HG03439 (cell line): ENCODE measurements around the gene CD300LD.

Experiments used
- ATAC-seq: cut with Tn5 transposase; IDR thresholded peaks from one replicate; pipeline ENCODE4 v1.9.1; 2021; ENCODE audit warnings: mild to moderate bottlenecking, moderate library complexity; ENCODE audit not compliant: unreplicated experiment

CD300LD gene

GRCh38 chr17:74545843-74546230 is 46.2 kb downstream of the CD300LD start, which contains the start of gene CD300C:
CD300C (minus strand) TSS chr17:74546115; CDS start chr17:74545782, 333 bp downstream.
- ATAC-seq = no peak

GRCh38 chr17:74544991-74545842 is 46.9 kb downstream of the CD300LD start:
- ATAC-seq = no peak

- ATAC-seq = no peak
These were observed 48.0 kb downstream of the CD300LD start for GRCh38 chr17:74543891-74544760.

- no peak for ATAC-seq
These were observed 48.7 kb downstream of the CD300LD start for GRCh38 chr17:74543406-74543805.

- no peak for ATAC-seq
These were observed 49.2 kb downstream of the CD300LD start for GRCh38 chr17:74542727-74543383.

GRCh38 chr17:74542166-74542565 is 49.9 kb downstream of the CD300LD start:
- ATAC-seq = no peak

- ATAC-seq = no peak
These were observed 50.6 kb downstream of the CD300LD start for GRCh38 chr17:74541176-74542111.

- ATAC-seq = no peak
These were observed 52.7 kb downstream of the CD300LD start for GRCh38 chr17:74539281-74539820.

- ATAC-seq = no peak
These were observed 55.2 kb downstream of the CD300LD start for GRCh38 chr17:74536890-74537289.

GRCh38 chr17:74532115-74532514 is 60.0 kb downstream of the CD300LD start:
- no peak for ATAC-seq

- no peak for ATAC-seq
These were observed 60.8 kb downstream of the CD300LD start, which contains the start of gene CD300LB for GRCh38 chr17:74531231-74531761. CD300LB (minus strand) TSS chr17:74531475; CDS start chr17:74531350, 125 bp downstream.

- ATAC-seq = no peak
These were observed 61.3 kb downstream of the CD300LD start for GRCh38 chr17:74530831-74531150.
